Hippocampal formation (tissue), 2 donors: ENCODE results near the gene SHISA3.

Source experiments
- DNase-seq, 2 donors: peaks; one replicate each; lab custom pipeline; 2025; lab: John Stamatoyannopoulos, UW

SHISA3 gene

GRCh38 chr4:42446823-42447222 is 49.5 kb downstream of the SHISA3 start:
- no peak for DNase-seq
